A549 (cell line): ENCODE data around the gene PIP4K2A. TPM values are rescaled to one million over a fixed set of nuclear protein-coding genes. Genes with fewer than 3 reads are reported as not detected.

Experiments used
- ATAC-seq, 2 experiments: fragments of 200-7000 bp in 1 of 2; fragments of >200 bp in 1 of 2; cut with Nextera tagmentation in 1 of 2; cut with Tn5 transposase in 1 of 2; 3 replicates each; pipeline versions ENCODE4 v1.8.0 to v1.9.1; 2018 to 2020; ENCODE audit warnings: mild to moderate bottlenecking in 1 of 2, moderate library complexity in 1 of 2
- CTCF ChIA-PET: fragments of 300-600 bp; sonication (Branson Sonifier 250); formaldehyde crosslinking; extraction: SDS; loops from one replicate; lab custom pipeline; 2021; ENCODE audit warnings: antibody characterized with exemption, inconsistent platforms; lab: Yijun Ruan, JAX
- POLR2A ChIA-PET: fragments of 350-600 bp; formaldehyde crosslinking; extraction: SDS; loops from one replicate; lab custom pipeline; 2021; ENCODE audit warnings: antibody characterized with exemption, inconsistent platforms; lab: Yijun Ruan, JAX
- DNase-seq, 2 experiments: peaks; one replicate each; pipeline versions ENCODE4 v3.0.0 to v3.0.0-alpha.2; 2011 to 2016; ENCODE audit warnings: low read depth in 1 of 2, low spot score in 1 of 2
- FAIRE-seq: peaks from 2 replicates; lab custom pipeline; 2011; peaks lifted over from hg19 to GRCh38; lab: Jason Lieb, UNC
- H3K27ac ChIP-seq, 2 experiments: fragments of >200 bp; sonication (Bioruptor Twin); formaldehyde crosslinking; 3 replicates each; pipeline ENCODE4 v1.5.1; 2016 to 2017
- H3K4me1 ChIP-seq: fragments of >200 bp; sonication (Bioruptor Twin); formaldehyde crosslinking; 3 replicates; pipeline ENCODE4 v1.6.1; 2016
- H3K4me2 ChIP-seq: fragments of >200 bp; sonication (Bioruptor Twin); formaldehyde crosslinking; 3 replicates; pipeline ENCODE4 v1.6.1; 2016
- H3K4me3 ChIP-seq: fragments of >200 bp; sonication (Bioruptor Twin); formaldehyde crosslinking; 3 replicates; pipeline ENCODE4 v1.5.1; 2016
- H3K9me3 ChIP-seq: fragments of >200 bp; sonication (Bioruptor Twin); formaldehyde crosslinking; 3 replicates; pipeline ENCODE4 v1.6.1; 2016
- CBX2 ChIP-seq: fragments of 200-600 bp; sonication (generic); IDR thresholded peaks from 2 replicates; pipeline ENCODE4 v1.6.1; 2016; ENCODE audit warnings: low read depth, mild to moderate bottlenecking, borderline replicate concordance
- CBX8 ChIP-seq: fragments of 200-600 bp; sonication (generic); IDR thresholded peaks from 2 replicates; pipeline ENCODE4 v1.6.1; 2016
- CEBPB ChIP-seq, 2 experiments: fragments of >200 bp in 1 of 2; sonication (Bioruptor Twin) in 1 of 2; formaldehyde crosslinking in 1 of 2; IDR thresholded peaks; 2 replicates each; pipeline ENCODE4 v1.6.1; 2012 to 2016
- CHD2 ChIP-seq: fragments of 150-350 bp; IDR thresholded peaks from 2 replicates; pipeline ENCODE4 v1.6.1; 2014; ENCODE audit warnings: low read length; ENCODE audit not compliant: partially characterized antibody
- CTCF ChIP-seq: fragments of >200 bp; sonication (Bioruptor Twin); formaldehyde crosslinking; IDR thresholded peaks from 3 replicates; pipeline ENCODE4 v1.5.1; 2016
- EHF ChIP-seq: fragments of 250-450 bp; sonication (Bioruptor Pico); IDR thresholded peaks from 2 replicates; pipeline ENCODE4 v1.5.0; 2020; ENCODE audit warnings: mild to moderate bottlenecking
- FOSB ChIP-seq: fragments of 250-450 bp; sonication (Bioruptor Pico); IDR thresholded peaks from 2 replicates; pipeline ENCODE4 v1.5.0; 2020; ENCODE audit warnings: mild to moderate bottlenecking, moderate library complexity
- FOSL2 ChIP-seq, 2 experiments: fragments of 450-650 bp in 1 of 2; fragments of >200 bp in 1 of 2; sonication (Bioruptor Twin) in 1 of 2; formaldehyde crosslinking; IDR thresholded peaks; 2 replicates each; pipeline versions ENCODE4 v1.5.0 to v1.6.1; 2016 to 2020; ENCODE audit warnings: mild to moderate bottlenecking in 1 of 2, moderate library complexity in 1 of 2
- HDAC2 ChIP-seq: fragments of 200-600 bp; sonication (generic); IDR thresholded peaks from 2 replicates; pipeline ENCODE4 v1.6.1; 2016
- HEYL ChIP-seq: fragments of 250-450 bp; sonication (Bioruptor Pico); IDR thresholded peaks from 2 replicates; pipeline ENCODE4 v1.8.0; 2021; ENCODE audit warnings: mild to moderate bottlenecking, moderate library complexity
- HOXB5 ChIP-seq: fragments of 250-450 bp; sonication (Bioruptor Pico); IDR thresholded peaks from 2 replicates; pipeline ENCODE4 v1.5.0; 2020; ENCODE audit warnings: mild to moderate bottlenecking, moderate library complexity
- JUN ChIP-seq, 2 experiments: fragments of >200 bp; sonication (Bioruptor Twin); formaldehyde crosslinking; IDR thresholded peaks; 2 replicates in 1 of 2; 3 replicates in 1 of 2; pipeline ENCODE4 v1.6.1; 2016 to 2017
- KDM5A ChIP-seq: fragments of 200-600 bp; sonication (generic); IDR thresholded peaks from 2 replicates; pipeline ENCODE4 v1.6.1; 2016; ENCODE audit warnings: antibody characterized with exemption, mild to moderate bottlenecking
- MAZ ChIP-seq: fragments of 150-350 bp; IDR thresholded peaks from 2 replicates; pipeline ENCODE4 v1.6.1; 2014; ENCODE audit warnings: antibody characterized with exemption, low read depth, low read length, borderline replicate concordance
- NR3C1 ChIP-seq: fragments of >200 bp; sonication (Bioruptor Twin); formaldehyde crosslinking; IDR thresholded peaks from 3 replicates; pipeline ENCODE4 v1.6.1; 2017
- RFX5 ChIP-seq: fragments of 450-650 bp; IDR thresholded peaks from 2 replicates; pipeline ENCODE4 v1.7.1; 2014; ENCODE audit warnings: antibody characterized with exemption, mild to moderate bottlenecking, moderate library complexity
- RNF2 ChIP-seq: fragments of 200-600 bp; sonication (generic); IDR thresholded peaks from 2 replicates; pipeline ENCODE4 v1.6.1; 2016; ENCODE audit warnings: low read depth, mild to moderate bottlenecking, antibody characterized with exemption, moderate library complexity, borderline replicate concordance
- SMC3 ChIP-seq: fragments of >200 bp; sonication (Bioruptor Twin); formaldehyde crosslinking; IDR thresholded peaks from 3 replicates; pipeline ENCODE4 v1.6.1; 2018; ENCODE audit warnings: inconsistent platforms
- SREBF2 ChIP-seq: fragments of 450-650 bp; IDR thresholded peaks from 2 replicates; pipeline ENCODE4 v1.6.1; 2014; ENCODE audit warnings: mild to moderate bottlenecking, moderate library complexity
- ZC3H11A ChIP-seq: fragments of 450-650 bp; IDR thresholded peaks from 2 replicates; pipeline ENCODE4 v1.6.1; 2014; ENCODE audit warnings: antibody characterized with exemption, mild to moderate bottlenecking
- ZNF302 ChIP-seq: fragments of 250-450 bp; sonication (Bioruptor Pico); IDR thresholded peaks from 2 replicates; pipeline ENCODE4 v1.9.0; 2021; ENCODE audit warnings: inconsistent platforms, mild to moderate bottlenecking, moderate library complexity
- ZSCAN20 ChIP-seq: fragments of 250-450 bp; sonication (Bioruptor Pico); IDR thresholded peaks from 2 replicates; pipeline ENCODE4 v1.8.0; 2022; ENCODE audit warnings: mild to moderate bottlenecking, moderate library complexity
- WGBS: methylation state at CpG from one replicate; pipeline ENCODE4 v1.1.6; 2017; ENCODE audit errors: missing lambda C conversion rate; 5-methylcytosine and 5-hydroxymethylcytosine counted together
- polyA plus RNA-seq, 4 experiments: library from polyadenylated mRNA; depleted of rRNA in 3 of 4; stranded (reverse); fragments of >200 nt; fragmentation: RNase III in 1 of 4; extraction: RNeasy Plus Mini Kit Qiagen cat#74134 plus additional on column Dnase treatment in 1 of 4; gene quantifications; 2 replicates in 3 of 4; 3 replicates in 1 of 4; pipeline ENCODE4 v1.2.3, GENCODE V29; 2011 to 2017
- TF ChIP-seq, protein P1 (sequence below): fragments of >200 bp; sonication (Bioruptor Twin); formaldehyde crosslinking; IDR thresholded peaks from 3 replicates; pipeline ENCODE4 v1.6.1; 2016
- TF ChIP-seq, protein P2 (sequence below): fragments of 250-450 bp; sonication (Bioruptor Pico); IDR thresholded peaks from 2 replicates; pipeline ENCODE4 v1.5.0; 2020; ENCODE audit warnings: low read depth, mild to moderate bottlenecking, moderate library complexity
- TF ChIP-seq, protein P3 (sequence below): fragments of 150-350 bp; IDR thresholded peaks from 2 replicates; pipeline ENCODE4 v1.6.1; 2014; ENCODE audit warnings: low read depth, mild to moderate bottlenecking, low read length
- TF ChIP-seq, protein P4 (sequence below): fragments of >200 bp; sonication (Bioruptor Twin); formaldehyde crosslinking; IDR thresholded peaks from 2 replicates; pipeline ENCODE4 v1.6.1; 2016

The PIP4K2A gene
- polyA plus RNA-seq, 2 of the 4 experiments (the other 2 are of a cell fraction): 23.1 to 24.0 TPM

- peaks cover 17% of the 10 kb centered on the region; the same call in 2 of the 3 replicates for H3K4me1 ChIP-seq
- CTCF ChIA-PET: no interaction called here
- POLR2A ChIA-PET: no interaction called here
- WGBS: 90% methylated on average over 7 of the region's 7 CpGs
- H3K4me3 ChIP-seq: no peak overlapping the region
- TF ChIP-seq ZSCAN20 (no peak), EHF (CRISPR knock-in tag) (no peak), HEYL (no peak)
- TF ChIP-seq, protein P1, sequence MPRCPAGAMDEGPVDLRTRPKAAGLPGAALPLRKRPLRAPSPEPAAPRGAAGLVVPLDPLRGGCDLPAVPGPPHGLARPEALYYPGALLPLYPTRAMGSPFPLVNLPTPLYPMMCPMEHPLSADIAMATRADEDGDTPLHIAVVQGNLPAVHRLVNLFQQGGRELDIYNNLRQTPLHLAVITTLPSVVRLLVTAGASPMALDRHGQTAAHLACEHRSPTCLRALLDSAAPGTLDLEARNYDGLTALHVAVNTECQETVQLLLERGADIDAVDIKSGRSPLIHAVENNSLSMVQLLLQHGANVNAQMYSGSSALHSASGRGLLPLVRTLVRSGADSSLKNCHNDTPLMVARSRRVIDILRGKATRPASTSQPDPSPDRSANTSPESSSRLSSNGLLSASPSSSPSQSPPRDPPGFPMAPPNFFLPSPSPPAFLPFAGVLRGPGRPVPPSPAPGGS: no peak
- no peak for FAIRE-seq
- H3K4me2 ChIP-seq: peak overlapping the region; percentile 87; the same call in 2 of the 3 replicates
- no peak for ATAC-seq
- DNase-seq: no peak
- H3K9me3 ChIP-seq: no peaks in the 10 kb centered on the region
- H3K27ac ChIP-seq: peak overlapping the region in 1 of 2 experiments; percentile 98; a peak in 2 of 6 replicates
These were observed 880 bp upstream of the PIP4K2A start for GRCh38 chr10:22715290-22715625.

- H3K4me3 ChIP-seq: peak overlapping the region; percentile 90
- ChIA-PET CTCF (interaction anchor here (0.7 to 1.2 kb wide), 3 partner anchors 10 to 248 kb away, joined by 3 to 5 read pairs (median 3); no protein-coding TSS in a partner anchor), POLR2A (interaction anchor here (0.6 kb wide), 1 partner anchor 44 kb away, joined by 3 read pairs; no protein-coding TSS in a partner anchor)
- peak overlapping the region; percentile 87 for H3K4me2 ChIP-seq
- ATAC-seq (peak; percentile 11 to 46; a peak in 5 of 6 replicates), DNase-seq (no peak), FAIRE-seq (no peak)
- H3K4me1 ChIP-seq: peaks cover 17% of the 10 kb centered on the region; the same call in 2 of the 3 replicates
- under 1% methylated on average over 21 of the region's 67 CpGs for WGBS
- no peaks in the 10 kb centered on the region for H3K9me3 ChIP-seq
- TF ChIP-seq CHD2 (no peak), ZNF302 (CRISPR knock-in tag) (no peak), KDM5A (no peak), FOSB (CRISPR knock-in tag) (no peak), HOXB5 (CRISPR knock-in tag) (no peak), SMC3 (peak; percentile 2; the same call in 1 of the 3 replicates), RNF2 (no peak)
- TF ChIP-seq, protein P2, sequence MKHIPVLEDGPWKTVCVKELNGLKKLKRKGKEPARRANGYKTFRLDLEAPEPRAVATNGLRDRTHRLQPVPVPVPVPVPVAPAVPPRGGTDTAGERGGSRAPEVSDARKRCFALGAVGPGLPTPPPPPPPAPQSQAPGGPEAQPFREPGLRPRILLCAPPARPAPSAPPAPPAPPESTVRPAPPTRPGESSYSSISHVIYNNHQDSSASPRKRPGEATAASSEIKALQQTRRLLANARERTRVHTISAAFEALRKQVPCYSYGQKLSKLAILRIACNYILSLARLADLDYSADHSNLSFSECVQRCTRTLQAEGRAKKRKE: no peak
- TF ChIP-seq, protein P3, sequence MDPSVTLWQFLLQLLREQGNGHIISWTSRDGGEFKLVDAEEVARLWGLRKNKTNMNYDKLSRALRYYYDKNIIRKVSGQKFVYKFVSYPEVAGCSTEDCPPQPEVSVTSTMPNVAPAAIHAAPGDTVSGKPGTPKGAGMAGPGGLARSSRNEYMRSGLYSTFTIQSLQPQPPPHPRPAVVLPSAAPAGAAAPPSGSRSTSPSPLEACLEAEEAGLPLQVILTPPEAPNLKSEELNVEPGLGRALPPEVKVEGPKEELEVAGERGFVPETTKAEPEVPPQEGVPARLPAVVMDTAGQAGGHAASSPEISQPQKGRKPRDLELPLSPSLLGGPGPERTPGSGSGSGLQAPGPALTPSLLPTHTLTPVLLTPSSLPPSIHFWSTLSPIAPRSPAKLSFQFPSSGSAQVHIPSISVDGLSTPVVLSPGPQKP: no peak
- H3K27ac ChIP-seq: peak overlapping the region; percentile 84 to 98
These were observed 412 bp downstream of the PIP4K2A start for GRCh38 chr10:22713853-22714478.

GRCh38 chr10:22712956-22713852 is 1.2 kb downstream of the PIP4K2A start:
- ATAC-seq (peak; percentile 35 to 68; a peak in 5 of 6 replicates), DNase-seq (no peak), FAIRE-seq (no peak)
- peaks cover 17% of the 10 kb centered on the region; the same call in 2 of the 3 replicates for H3K4me1 ChIP-seq
- H3K9me3 ChIP-seq: no peaks in the 10 kb centered on the region
- H3K4me2 ChIP-seq: peak overlapping the region; percentile 87
- ChIA-PET POLR2A (no interaction called here), CTCF (interaction anchor here (0.7 to 1.2 kb wide), 3 partner anchors 10 to 248 kb away, joined by 3 to 5 read pairs (median 3); no protein-coding TSS in a partner anchor)
- peak overlapping the region; percentile 84 to 98 for H3K27ac ChIP-seq
- H3K4me3 ChIP-seq: peak overlapping the region; percentile 90
- WGBS: 23% methylated on average over 23 of the region's 73 CpGs
- TF ChIP-seq CBX8 (no peak), HDAC2 (no peak), SREBF2 (no peak), JUN (IDR thresholded peaks at IDR 0.05) (no peak), CTCF (no peak), RFX5 (no peak), NR3C1 (no peak), FOSL2 (IDR thresholded peaks at IDR 0.05) (no peak), FOSL2 (CRISPR knock-in tag; IDR thresholded peaks at IDR 0.05) (no peak), ZC3H11A (no peak), CEBPB (IDR thresholded peaks at IDR 0.05) (no peak), MAZ (no peak), CBX2 (no peak)
- TF ChIP-seq, protein P4, sequence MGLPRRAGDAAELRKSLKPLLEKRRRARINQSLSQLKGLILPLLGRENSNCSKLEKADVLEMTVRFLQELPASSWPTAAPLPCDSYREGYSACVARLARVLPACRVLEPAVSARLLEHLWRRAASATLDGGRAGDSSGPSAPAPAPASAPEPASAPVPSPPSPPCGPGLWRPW: no peak
- TF ChIP-seq, protein P3: no peak
